Activated CD8-positive, alpha-beta memory T cell treated with anti-CD3 and anti-CD28 coated beads for 24 hours (primary cell): ENCODE measurements around the gene NUDT19.
"Not testable (repeated sequence)": the region's sequence is repeated elsewhere in the genome, so short reads cannot be mapped to it uniquely, and the experiment has no call there.

Experiments used
- DNase-seq: peaks from one replicate; pipeline ENCODE4 v3.0.0-alpha.2; 2020

Gene NUDT19

GRCh38 chr19:32716203-32716602 lies 24.6 kb downstream of the NUDT19 start:
- DNase-seq, result not testable (repeated sequence)

- DNase-seq, result no peak
Measured at GRCh38 chr19:32717496-32717895, 25.9 kb downstream of the NUDT19 start.

GRCh38 chr19:32718286-32718685 lies 26.7 kb downstream of the NUDT19 start:
- no peak for DNase-seq

- DNase-seq, result no peak
Measured at GRCh38 chr19:32719611-32720059, 28.0 kb downstream of the NUDT19 start, which contains the start of gene TDRD12. Gene TDRD12, plus strand, starts transcription at chr19:32719767. Its CDS starts 306 bp downstream, at chr19:32720073.

- no peak for DNase-seq
Measured at GRCh38 chr19:32720216-32720935, 28.8 kb downstream of the NUDT19 start.

GRCh38 chr19:32720936-32721250 lies 29.3 kb downstream of the NUDT19 start:
- DNase-seq, result no peak

- DNase-seq, result no peak
Measured at GRCh38 chr19:32735936-32736335, 44.3 kb downstream of the NUDT19 start.

GRCh38 chr19:32743021-32743420 lies 51.4 kb downstream of the NUDT19 start:
- DNase-seq, result no peak

GRCh38 chr19:32743447-32743846 lies 51.8 kb downstream of the NUDT19 start:
- DNase-seq, result no peak

- no peak for DNase-seq
Measured at GRCh38 chr19:32744555-32745325, 53.1 kb downstream of the NUDT19 start.

- DNase-seq, result not testable (repeated sequence)
Measured at GRCh38 chr19:32745594-32746251, 54.1 kb downstream of the NUDT19 start.

- not testable (repeated sequence) for DNase-seq
Measured at GRCh38 chr19:32746631-32747196, 55.1 kb downstream of the NUDT19 start.

- DNase-seq, result no peak
Measured at GRCh38 chr19:32748497-32748896, 56.9 kb downstream of the NUDT19 start.

GRCh38 chr19:32748948-32749347 lies 57.3 kb downstream of the NUDT19 start:
- no peak for DNase-seq

- DNase-seq, result no peak
Measured at GRCh38 chr19:32749361-32749760, 57.7 kb downstream of the NUDT19 start.

- DNase-seq, result no peak
Measured at GRCh38 chr19:32750441-32751055, 58.9 kb downstream of the NUDT19 start.

GRCh38 chr19:32751066-32751465 lies 59.4 kb downstream of the NUDT19 start:
- DNase-seq, result no peak

- DNase-seq, result no peak
Measured at GRCh38 chr19:32757189-32757588, 65.6 kb downstream of the NUDT19 start.
